Measurements from ENCODE around the gene MAN1A2.
A peak's percentile ranks its signal among the peaks of the same experiment; 100 is the strongest.
"Not testable (repeated sequence)": the region's sequence is repeated elsewhere in the genome, so short reads cannot be mapped to it uniquely, and the experiment has no call there.

Gene MAN1A2

GRCh38 chr1:117436513-117436912, 69.3 kb downstream of the MAN1A2 start:
- no peak for DNase-seq (ENCODE audit: low read depth, low spot score)
- Histone ChIP-seq H3K9ac (ENCODE audit: insufficient read length) (no peak overlapping the region), H3K27ac (no peak overlapping the region), H3K9me3 (ENCODE audit: low read depth, low read length) (no peaks in the 10 kb centered on the region), H3K36me3 (ENCODE audit: insufficient read depth, low read length) (no peaks in the 10 kb centered on the region), H3K4me3 (no peak overlapping the region)
- TF ChIP-seq POLR2AphosphoS5 (IDR thresholded peaks at IDR 0.05; ENCODE audit: borderline replicate concordance, low read depth, low read length), result no peak
- no peak for TF ChIP-seq FOXP2 (optimal IDR thresholded peaks at IDR 0.05; ENCODE audit: control extremely low read depth, extremely low read length, insufficient read depth)
- no peak for TF ChIP-seq EZH2 (IDR thresholded peaks at IDR 0.05)

- no peak overlapping the region for H3K4me3 ChIP-seq
- peaks cover 3% of the 10 kb centered on the region; the same call in 1 of the 2 replicates for H3K9me3 ChIP-seq (ENCODE audit: low read depth, low read length)
- TF ChIP-seq FOXP2 (optimal IDR thresholded peaks at IDR 0.05; ENCODE audit: control extremely low read depth, extremely low read length, insufficient read depth) (no peak), POLR2AphosphoS5 (IDR thresholded peaks at IDR 0.05; ENCODE audit: borderline replicate concordance, low read depth, low read length) (no peak), EZH2 (IDR thresholded peaks at IDR 0.05) (no peak)
- no peaks in the 10 kb centered on the region for H3K36me3 ChIP-seq (ENCODE audit: insufficient read depth, low read length)
- no peak overlapping the region for H3K9ac ChIP-seq (ENCODE audit: insufficient read length)
- H3K27ac ChIP-seq, result no peak overlapping the region
- DNase-seq (ENCODE audit: low read depth, low spot score), result no peak
Measured at GRCh38 chr1:117447661-117448060, 80.4 kb downstream of the MAN1A2 start.

DNA sequence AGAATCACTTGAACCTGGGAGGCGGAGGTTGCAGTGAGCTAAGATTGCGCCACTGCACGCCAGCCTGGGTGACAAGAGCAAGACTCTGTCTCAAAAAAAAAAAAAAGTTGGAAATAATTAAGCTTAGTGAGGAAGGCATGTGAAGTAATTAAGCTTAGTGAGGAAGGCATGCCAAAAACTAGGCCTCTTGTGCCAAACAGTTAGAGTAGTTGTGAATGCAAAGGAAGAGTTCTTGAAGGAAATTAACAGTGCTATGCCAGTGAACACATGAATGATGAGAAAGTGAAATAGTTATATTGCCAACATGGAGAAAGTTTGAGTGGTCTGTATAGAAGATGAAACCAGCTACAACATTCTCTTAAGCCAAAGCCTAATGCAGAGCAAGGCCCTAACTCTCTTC, 85.0 kb downstream of the MAN1A2 start:
- no peak for DNase-seq (ENCODE audit: low read depth, low spot score)
- Histone ChIP-seq H3K27ac (no peak overlapping the region), H3K4me3 (no peak overlapping the region), H3K9me3 (ENCODE audit: low read depth, low read length) (no peaks in the 10 kb centered on the region), H3K36me3 (ENCODE audit: insufficient read depth, low read length) (no peaks in the 10 kb centered on the region), H3K9ac (ENCODE audit: insufficient read length) (no peak overlapping the region)
- TF ChIP-seq EZH2 (IDR thresholded peaks at IDR 0.05) (no peak), POLR2AphosphoS5 (IDR thresholded peaks at IDR 0.05; ENCODE audit: borderline replicate concordance, low read depth, low read length) (no peak), FOXP2 (optimal IDR thresholded peaks at IDR 0.05; ENCODE audit: control extremely low read depth, extremely low read length, insufficient read depth) (no peak)

GRCh38 chr1:117453958-117454357, 86.7 kb downstream of the MAN1A2 start:
- DNase-seq (ENCODE audit: low read depth, low spot score), result no peak
- Histone ChIP-seq H3K9ac (ENCODE audit: insufficient read length) (no peak overlapping the region), H3K9me3 (ENCODE audit: low read depth, low read length) (no peaks in the 10 kb centered on the region), H3K4me3 (no peak overlapping the region), H3K36me3 (ENCODE audit: insufficient read depth, low read length) (no peaks in the 10 kb centered on the region), H3K27ac (no peak overlapping the region)
- TF ChIP-seq POLR2AphosphoS5 (IDR thresholded peaks at IDR 0.05; ENCODE audit: borderline replicate concordance, low read depth, low read length), result no peak
- TF ChIP-seq FOXP2 (optimal IDR thresholded peaks at IDR 0.05; ENCODE audit: control extremely low read depth, extremely low read length, insufficient read depth), result no peak
- TF ChIP-seq EZH2 (IDR thresholded peaks at IDR 0.05), result no peak

GRCh38 chr1:117458410-117458809, 91.2 kb downstream of the MAN1A2 start:
- H3K36me3 ChIP-seq (ENCODE audit: insufficient read depth, low read length); H3K9ac ChIP-seq (ENCODE audit: insufficient read length); H3K4me3 ChIP-seq; H3K9me3 ChIP-seq (ENCODE audit: low read depth, low read length); DNase-seq (ENCODE audit: low read depth, low spot score); H3K27ac ChIP-seq: not testable (repeated sequence)

- H3K9me3 ChIP-seq (ENCODE audit: low read depth, low read length), result no peaks in the 10 kb centered on the region
- no peak overlapping the region for H3K27ac ChIP-seq
- TF ChIP-seq EZH2 (IDR thresholded peaks at IDR 0.05) (no peak), POLR2AphosphoS5 (IDR thresholded peaks at IDR 0.05; ENCODE audit: borderline replicate concordance, low read depth, low read length) (no peak), FOXP2 (optimal IDR thresholded peaks at IDR 0.05; ENCODE audit: control extremely low read depth, extremely low read length, insufficient read depth) (no peak)
- DNase-seq (ENCODE audit: low read depth, low spot score), result peak; percentile 8
- H3K4me3 ChIP-seq, result no peak overlapping the region
- H3K9ac ChIP-seq (ENCODE audit: insufficient read length), result no peak overlapping the region
- H3K36me3 ChIP-seq (ENCODE audit: insufficient read depth, low read length), result no peaks in the 10 kb centered on the region
Measured at GRCh38 chr1:117466761-117467160, 99.5 kb downstream of the MAN1A2 start.

DNA sequence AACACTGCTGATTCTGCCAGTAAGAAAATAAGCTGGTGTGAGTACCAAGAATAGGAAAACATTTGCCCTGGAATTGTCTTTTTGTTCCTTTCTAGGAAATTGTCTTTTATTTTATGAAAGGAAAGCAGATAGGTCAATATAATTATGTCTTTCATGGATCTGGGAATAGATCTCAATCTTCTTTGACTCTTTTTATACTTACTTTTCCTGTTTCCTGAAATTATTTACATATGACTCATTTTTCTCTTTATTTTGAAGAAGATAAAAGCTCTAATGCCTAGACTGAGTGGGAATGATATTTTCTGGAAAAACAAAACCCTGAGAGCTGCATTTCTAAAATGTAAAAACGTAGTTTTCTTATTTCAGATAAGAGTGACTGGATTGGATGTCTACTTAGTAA, 100.1 kb downstream of the MAN1A2 start:
- TF ChIP-seq EZH2 (IDR thresholded peaks at IDR 0.05) (no peak), POLR2AphosphoS5 (IDR thresholded peaks at IDR 0.05; ENCODE audit: borderline replicate concordance, low read depth, low read length) (no peak), FOXP2 (optimal IDR thresholded peaks at IDR 0.05; ENCODE audit: control extremely low read depth, extremely low read length, insufficient read depth) (no peak)
- no peak overlapping the region for H3K9ac ChIP-seq (ENCODE audit: insufficient read length)
- no peaks in the 10 kb centered on the region for H3K36me3 ChIP-seq (ENCODE audit: insufficient read depth, low read length)
- H3K4me3 ChIP-seq, result no peak overlapping the region
- no peak for DNase-seq (ENCODE audit: low read depth, low spot score)
- no peaks in the 10 kb centered on the region for H3K9me3 ChIP-seq (ENCODE audit: low read depth, low read length)
- H3K27ac ChIP-seq, result no peak overlapping the region

- DNase-seq (ENCODE audit: low read depth, low spot score), result no peak
- Histone ChIP-seq H3K27ac (no peak overlapping the region), H3K36me3 (ENCODE audit: insufficient read depth, low read length) (no peaks in the 10 kb centered on the region), H3K9me3 (ENCODE audit: low read depth, low read length) (no peaks in the 10 kb centered on the region), H3K9ac (ENCODE audit: insufficient read length) (no peak overlapping the region), H3K4me3 (no peak overlapping the region)
- TF ChIP-seq POLR2AphosphoS5 (IDR thresholded peaks at IDR 0.05; ENCODE audit: borderline replicate concordance, low read depth, low read length), result no peak
- TF ChIP-seq EZH2 (IDR thresholded peaks at IDR 0.05), result no peak
- TF ChIP-seq FOXP2 (optimal IDR thresholded peaks at IDR 0.05; ENCODE audit: control extremely low read depth, extremely low read length, insufficient read depth), result no peak
Measured at GRCh38 chr1:117473063-117473462, 105.8 kb downstream of the MAN1A2 start.

DNA sequence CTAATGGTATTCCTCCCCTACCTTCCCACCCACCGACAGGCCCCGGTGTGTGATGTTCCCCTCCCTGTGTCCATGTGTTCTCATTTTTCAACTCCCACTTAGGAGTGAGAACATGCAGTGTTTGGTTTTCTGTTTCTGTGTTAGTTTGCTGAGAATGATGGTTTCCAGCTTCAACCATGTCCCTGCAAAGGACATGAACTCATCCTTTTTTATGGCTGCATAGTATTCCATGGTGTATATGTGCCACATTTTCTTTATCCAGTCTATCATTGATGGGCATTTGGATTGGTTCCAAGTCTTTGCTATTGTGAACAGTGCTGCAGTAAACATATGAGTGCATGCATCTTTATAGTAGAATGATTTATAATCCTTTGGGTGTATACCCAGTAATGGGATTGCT, 108.2 kb downstream of the MAN1A2 start:
- H3K9ac ChIP-seq (ENCODE audit: insufficient read length); H3K27ac ChIP-seq; H3K4me3 ChIP-seq; H3K9me3 ChIP-seq (ENCODE audit: low read depth, low read length); H3K36me3 ChIP-seq (ENCODE audit: insufficient read depth, low read length); DNase-seq (ENCODE audit: low read depth, low spot score): not testable (repeated sequence)
